ENCODE measurements around the gene ATP6V1G1.

GRCh38 chr9:114546851-114547250 lies 40.7 kb upstream of the ATP6V1G1 start:
- TF ChIP-seq CTCF (optimal IDR thresholded peaks at IDR 0.05 in 1 of 3, IDR thresholded peaks at IDR 0.05 in 1 of 3, conservative IDR thresholded peaks at IDR 0.05 in 1 of 3; ENCODE audit: extremely low read depth in 1 of 3, insufficient read depth in 2 of 3, low read length in 3 of 3) (no peak), EZH2 (IDR thresholded peaks at IDR 0.05; ENCODE audit: low read length) (no peak)
